Brain pericyte (primary cell): ENCODE measurements around the gene IL21R.

Source experiments
- DNase-seq: peaks from one replicate; pipeline ENCODE4 v3.0.0-alpha.2; 2012; ENCODE audit warnings: low read depth, low spot score

The IL21R gene

GRCh38 chr16:27462846-27463682 is 61.1 kb downstream of the IL21R start:
- DNase-seq: no peak

- DNase-seq: no peak
These were observed 62.0 kb downstream of the IL21R start for GRCh38 chr16:27463741-27464591.

- DNase-seq: no peak
These were observed 62.9 kb downstream of the IL21R start for GRCh38 chr16:27464626-27465482.

- DNase-seq: no peak
These were observed 63.5 kb downstream of the IL21R start for GRCh38 chr16:27465483-27465879.

GRCh38 chr16:27468941-27469531 is 67.1 kb downstream of the IL21R start:
- DNase-seq: no peak

GRCh38 chr16:27470567-27471431 is 68.8 kb downstream of the IL21R start:
- no peak for DNase-seq

GRCh38 chr16:27471661-27472060 is 69.7 kb downstream of the IL21R start:
- no peak for DNase-seq

GRCh38 chr16:27472091-27473020 is 70.4 kb downstream of the IL21R start:
- no peak for DNase-seq

GRCh38 chr16:27473101-27473900 is 71.3 kb downstream of the IL21R start:
- DNase-seq: no peak

- no peak for DNase-seq
These were observed 72.1 kb downstream of the IL21R start for GRCh38 chr16:27474041-27474440.

- DNase-seq: no peak
These were observed 72.9 kb downstream of the IL21R start for GRCh38 chr16:27474921-27475320.

GRCh38 chr16:27475561-27475960 is 73.6 kb downstream of the IL21R start:
- no peak for DNase-seq

GRCh38 chr16:27476240-27476639 is 74.3 kb downstream of the IL21R start:
- DNase-seq: no peak

- no peak for DNase-seq
These were observed 78.8 kb downstream of the IL21R start for GRCh38 chr16:27480761-27481160.

GRCh38 chr16:27481282-27481934 is 79.4 kb downstream of the IL21R start:
- DNase-seq: no peak

- DNase-seq: no peak
These were observed 80.6 kb downstream of the IL21R start for GRCh38 chr16:27482397-27483087.

- no peak for DNase-seq
These were observed 81.1 kb downstream of the IL21R start for GRCh38 chr16:27483088-27483437.
